Mucosa of stomach (tissue), 1 donor: ENCODE results near the gene EPB41L3.

ENCODE experiments used
- H3K27me3 ChIP-seq: one replicate; pipeline ENCODE4 v1.7.0; 2013; ENCODE audit warnings: mild to moderate bottlenecking, low read length; ENCODE audit not compliant: control insufficient read depth, insufficient read depth
- H3K36me3 ChIP-seq: one replicate; pipeline ENCODE4 v1.7.0; 2013; ENCODE audit warnings: low read length; ENCODE audit not compliant: control insufficient read depth, insufficient read depth
- H3K4me1 ChIP-seq: one replicate; pipeline ENCODE4 v1.7.0; 2013; ENCODE audit warnings: mild to moderate bottlenecking, low read length; ENCODE audit not compliant: control insufficient read depth, insufficient read depth
- H3K4me3 ChIP-seq: one replicate; pipeline ENCODE4 v1.7.0; 2013; ENCODE audit warnings: low read length
- H3K9ac ChIP-seq: one replicate; pipeline ENCODE4 v1.7.0; 2013; ENCODE audit warnings: mild to moderate bottlenecking, low read length, moderate library complexity
- H3K9me3 ChIP-seq: one replicate; pipeline ENCODE4 v1.7.0; 2013; ENCODE audit warnings: mild to moderate bottlenecking, low read length, moderate library complexity; ENCODE audit not compliant: control insufficient read depth
- donor health status: Pancreatic carcinoma.

Gene EPB41L3

DNA sequence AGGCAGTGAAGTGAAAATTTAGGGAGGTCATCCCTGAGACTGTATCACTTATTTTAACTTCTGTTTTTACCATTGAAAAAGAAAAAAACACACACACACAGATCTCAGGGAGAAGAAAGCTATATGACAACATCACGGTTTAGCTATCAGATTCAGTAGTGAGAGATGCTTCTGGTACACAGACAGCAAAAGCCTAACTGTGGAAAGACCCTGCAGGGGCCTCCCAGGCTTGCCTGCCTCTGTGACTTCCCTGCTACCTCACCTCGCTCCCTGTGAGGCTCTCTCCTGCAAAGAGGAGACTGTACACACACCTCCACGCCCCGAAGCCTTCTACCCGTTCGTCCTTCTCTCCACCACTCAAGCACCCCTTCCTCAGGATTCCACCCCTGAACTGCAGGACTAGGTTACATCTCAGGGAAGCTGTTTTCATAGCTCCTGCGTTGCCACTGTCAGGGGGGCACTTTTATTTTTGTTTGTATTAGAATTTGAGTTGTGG lies 86.3 kb downstream of the EPB41L3 start:
- no peaks in the 10 kb centered on the region for H3K9me3 ChIP-seq
- no peaks in the 10 kb centered on the region for H3K27me3 ChIP-seq
- no peak overlapping the region for H3K9ac ChIP-seq
- H3K4me3 ChIP-seq: no peak overlapping the region
- H3K36me3 ChIP-seq: no peaks in the 10 kb centered on the region
- H3K4me1 ChIP-seq: no peaks in the 10 kb centered on the region

DNA sequence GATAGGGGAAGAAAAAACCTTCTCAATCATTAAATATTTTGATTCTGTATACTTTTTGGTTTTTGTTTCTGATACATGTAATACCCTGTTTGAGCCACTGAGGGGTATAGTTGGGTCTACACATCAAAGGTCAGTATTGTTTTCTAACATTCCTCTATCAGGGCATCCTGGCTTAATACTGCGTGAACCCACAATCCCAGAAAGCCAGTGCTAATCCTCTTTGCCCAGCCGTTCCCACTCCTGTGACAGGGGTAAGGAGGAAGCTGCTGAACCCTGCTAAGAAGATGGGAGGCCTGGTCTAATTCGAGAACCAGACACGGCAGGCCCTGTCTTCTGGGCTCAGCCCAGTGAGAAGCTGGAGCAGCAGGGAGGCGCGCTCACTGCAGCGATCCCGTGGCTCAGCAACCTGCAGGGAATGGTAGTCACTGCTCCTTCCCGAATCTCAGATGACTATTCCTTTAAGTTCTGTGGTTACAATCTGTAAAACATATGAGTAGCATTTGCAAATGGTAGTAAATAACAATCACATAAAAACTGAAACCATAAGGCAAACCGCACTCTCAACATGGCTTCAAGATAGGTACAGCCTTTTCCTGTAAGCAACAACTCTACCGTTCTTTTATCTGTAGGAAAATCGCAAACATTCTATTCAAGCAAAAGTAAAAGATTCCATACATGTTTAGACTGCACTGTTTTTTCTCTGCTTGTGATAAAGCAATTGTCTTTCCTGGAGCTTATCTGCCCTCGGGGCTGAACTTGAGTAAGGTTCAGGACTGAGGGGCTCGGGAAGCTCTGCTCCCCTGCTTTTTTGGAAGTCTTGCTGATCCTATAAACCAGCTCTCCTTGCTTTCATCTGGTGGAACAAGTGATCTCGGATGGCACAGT lies 87.0 kb downstream of the EPB41L3 start:
- Histone ChIP-seq H3K4me3 (no peak overlapping the region), H3K9me3 (no peaks in the 10 kb centered on the region), H3K9ac (no peak overlapping the region), H3K27me3 (no peaks in the 10 kb centered on the region), H3K4me1 (no peaks in the 10 kb centered on the region), H3K36me3 (no peaks in the 10 kb centered on the region)

DNA sequence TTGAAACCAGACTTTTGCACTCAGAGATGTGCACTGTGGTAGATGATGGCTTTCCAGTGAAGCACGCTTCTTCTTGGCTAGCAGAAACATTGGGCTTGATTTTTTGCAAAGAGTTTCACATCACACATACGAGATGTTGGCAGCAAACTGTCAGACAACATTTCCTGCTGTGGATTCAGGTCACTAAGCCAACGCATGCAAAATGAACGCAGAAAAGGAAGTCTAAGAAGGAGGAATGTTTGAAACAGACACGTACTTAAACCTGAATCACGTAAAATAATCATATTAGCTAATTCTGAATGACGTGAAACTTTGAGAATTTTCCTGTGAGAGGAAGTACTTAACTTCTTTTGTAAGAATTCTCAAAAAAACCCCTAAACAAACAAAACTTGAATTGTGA lies 88.1 kb downstream of the EPB41L3 start:
- H3K36me3 ChIP-seq: no peaks in the 10 kb centered on the region
- no peak overlapping the region for H3K4me3 ChIP-seq
- H3K27me3 ChIP-seq: no peaks in the 10 kb centered on the region

DNA sequence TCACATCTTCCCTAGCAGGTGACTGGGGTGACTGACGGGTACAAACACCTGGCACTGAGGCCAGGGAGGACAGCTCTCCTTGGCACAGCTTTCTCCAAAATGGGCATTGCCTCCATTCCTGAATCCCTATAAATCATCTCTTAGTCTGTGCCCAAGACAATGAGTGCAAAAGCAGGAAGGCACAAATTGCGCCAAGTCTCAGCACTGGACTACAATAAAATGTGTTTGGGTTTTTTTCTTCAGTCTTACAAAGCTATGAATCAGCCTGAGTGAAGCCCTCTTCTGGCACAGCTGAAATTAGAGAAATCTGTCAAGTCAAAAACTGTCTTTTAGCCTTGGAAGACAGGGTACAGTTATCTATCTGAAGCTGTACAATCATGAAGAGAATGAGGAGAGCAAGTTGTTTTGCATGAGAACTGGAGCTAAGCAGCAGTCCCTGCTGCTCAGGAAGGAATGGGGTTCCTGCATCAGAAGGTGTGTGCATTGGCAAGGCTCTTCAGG lies 90.8 kb downstream of the EPB41L3 start:
- Histone ChIP-seq H3K4me1 (no peaks in the 10 kb centered on the region), H3K36me3 (no peaks in the 10 kb centered on the region), H3K27me3 (no peaks in the 10 kb centered on the region), H3K9me3 (no peaks in the 10 kb centered on the region), H3K4me3 (no peak overlapping the region), H3K9ac (no peak overlapping the region)

More for the DNA sequence above, 88.1 kb downstream of the EPB41L3 start:
- Histone ChIP-seq H3K4me1 (no peaks in the 10 kb centered on the region), H3K9me3 (no peaks in the 10 kb centered on the region), H3K9ac (no peak overlapping the region)

DNA sequence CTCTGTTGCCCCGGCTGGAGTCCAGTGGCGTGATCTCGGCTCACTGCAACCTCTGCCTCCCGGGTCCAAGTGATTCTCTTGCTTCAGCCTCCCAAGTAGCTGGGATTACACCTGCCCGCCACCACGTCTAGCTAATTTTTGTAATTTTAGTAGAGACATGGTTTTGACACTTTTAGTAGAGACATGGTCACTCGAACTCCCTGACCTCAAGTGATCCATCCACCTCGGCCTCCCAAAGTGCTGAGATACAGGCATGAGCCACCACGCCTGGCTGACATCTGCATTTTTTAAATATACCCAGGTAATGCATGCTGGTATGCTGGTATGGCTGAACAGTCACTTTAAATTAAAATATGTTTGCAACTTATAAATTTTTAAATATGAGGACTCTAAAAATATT lies 91.9 kb downstream of the EPB41L3 start:
- no peaks in the 10 kb centered on the region for H3K36me3 ChIP-seq
- no peak overlapping the region for H3K9ac ChIP-seq
- H3K9me3 ChIP-seq: no peaks in the 10 kb centered on the region
- no peaks in the 10 kb centered on the region for H3K4me1 ChIP-seq
- H3K27me3 ChIP-seq: no peaks in the 10 kb centered on the region
- no peak overlapping the region for H3K4me3 ChIP-seq

DNA sequence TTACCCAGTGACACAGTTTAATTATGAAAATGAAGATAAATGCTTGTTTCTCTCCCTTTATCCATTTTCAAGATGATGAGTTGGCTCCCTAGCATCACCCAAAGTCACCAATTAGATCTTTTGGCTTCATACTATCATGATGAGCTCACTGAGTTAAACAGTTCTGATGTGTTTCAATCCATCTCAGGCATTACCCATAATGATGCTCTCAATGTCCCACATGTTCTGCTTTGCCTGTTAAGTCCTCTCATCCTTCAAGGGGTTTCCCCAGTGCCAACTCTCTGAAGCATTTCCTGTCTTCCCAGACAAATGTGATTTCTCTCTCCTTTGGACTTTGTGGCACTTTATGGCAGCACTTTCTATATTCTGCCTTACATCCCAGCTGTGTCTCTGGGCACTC lies 92.6 kb downstream of the EPB41L3 start:
- Histone ChIP-seq H3K4me3 (no peak overlapping the region), H3K27me3 (no peaks in the 10 kb centered on the region), H3K4me1 (no peaks in the 10 kb centered on the region), H3K9me3 (no peaks in the 10 kb centered on the region), H3K36me3 (no peaks in the 10 kb centered on the region), H3K9ac (no peak overlapping the region)

DNA sequence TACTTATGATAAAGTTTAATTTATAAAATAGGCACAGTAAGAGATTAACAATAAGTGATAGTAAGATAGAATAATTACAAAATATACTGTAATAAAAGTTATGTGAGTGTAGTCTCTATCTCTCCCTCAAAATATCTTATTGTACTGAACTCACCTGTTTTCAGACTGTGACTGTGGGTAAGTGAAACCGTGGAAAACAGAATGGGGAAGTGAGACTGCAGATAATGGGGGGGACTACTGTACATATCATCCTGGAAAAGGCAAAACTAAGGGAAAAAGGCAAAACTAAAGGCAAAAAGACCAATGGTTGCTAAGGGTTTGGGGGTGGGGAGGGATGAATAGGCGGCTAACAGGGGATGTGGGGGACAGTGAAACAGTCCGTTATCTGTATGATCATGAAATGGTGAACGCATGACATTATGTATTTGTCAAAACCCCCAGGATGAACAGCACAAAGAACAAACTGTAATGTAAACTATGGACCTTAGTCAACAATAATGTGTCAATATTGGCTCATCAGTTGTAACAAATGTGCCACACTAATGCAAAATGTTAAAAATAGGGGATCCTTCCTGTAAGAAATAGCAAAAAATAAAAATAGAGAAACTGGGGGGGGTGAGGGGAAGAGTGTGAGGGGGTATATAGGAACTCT lies 93.8 kb downstream of the EPB41L3 start:
- H3K9ac ChIP-seq: no peak overlapping the region

DNA sequence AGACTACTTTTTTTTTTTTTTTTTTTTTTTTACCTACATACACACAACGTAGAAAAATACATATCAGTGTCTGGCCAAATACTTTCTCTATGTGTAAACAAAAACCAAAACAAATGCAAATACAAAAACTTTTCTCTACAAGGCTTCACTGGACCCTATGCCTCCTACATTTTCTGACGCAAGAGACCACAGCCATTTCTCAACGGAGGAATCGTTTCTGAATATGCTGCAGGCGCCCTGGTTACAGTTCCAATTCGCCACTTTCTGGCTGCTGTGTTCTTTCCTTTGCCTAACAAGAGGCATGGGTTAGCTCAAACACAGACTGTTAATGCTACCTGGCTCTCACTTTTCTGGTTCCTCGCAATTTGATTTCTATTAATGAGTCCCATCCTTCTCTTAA lies 96.4 kb downstream of the EPB41L3 start:
- Histone ChIP-seq H3K27me3 (no peaks in the 10 kb centered on the region), H3K9me3 (no peaks in the 10 kb centered on the region), H3K9ac (no peak overlapping the region), H3K4me3 (no peak overlapping the region), H3K36me3 (no peaks in the 10 kb centered on the region), H3K4me1 (no peaks in the 10 kb centered on the region)

More for the DNA sequence above, 93.8 kb downstream of the EPB41L3 start:
- no peaks in the 10 kb centered on the region for H3K4me1 ChIP-seq
- H3K36me3 ChIP-seq: no peaks in the 10 kb centered on the region
- H3K9me3 ChIP-seq: no peaks in the 10 kb centered on the region
- no peak overlapping the region for H3K4me3 ChIP-seq
- H3K27me3 ChIP-seq: no peaks in the 10 kb centered on the region

DNA sequence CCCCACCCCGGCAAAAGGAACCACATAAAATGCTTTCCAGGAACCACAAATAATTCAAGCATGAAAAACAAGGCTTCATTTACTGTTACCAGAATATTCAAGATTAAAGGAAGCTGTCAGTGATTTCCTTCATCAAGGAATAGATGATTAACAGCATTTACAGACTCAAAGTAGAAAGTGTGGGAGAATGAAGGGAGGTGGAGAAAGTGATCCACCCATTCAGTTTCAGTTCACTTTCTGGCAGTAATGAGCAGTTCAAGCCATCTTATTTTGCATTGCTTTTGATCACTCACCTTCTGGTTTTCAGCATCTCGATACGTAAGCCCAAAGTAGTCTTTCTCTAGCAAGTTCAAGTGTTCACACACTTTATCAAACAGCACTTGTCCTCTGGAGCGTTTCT lies 99.0 kb downstream of the EPB41L3 start:
- H3K4me3 ChIP-seq: no peak overlapping the region
- H3K27me3 ChIP-seq: no peaks in the 10 kb centered on the region
- no peaks in the 10 kb centered on the region for H3K9me3 ChIP-seq
- no peaks in the 10 kb centered on the region for H3K4me1 ChIP-seq
- H3K9ac ChIP-seq: no peak overlapping the region
- H3K36me3 ChIP-seq: no peaks in the 10 kb centered on the region

DNA sequence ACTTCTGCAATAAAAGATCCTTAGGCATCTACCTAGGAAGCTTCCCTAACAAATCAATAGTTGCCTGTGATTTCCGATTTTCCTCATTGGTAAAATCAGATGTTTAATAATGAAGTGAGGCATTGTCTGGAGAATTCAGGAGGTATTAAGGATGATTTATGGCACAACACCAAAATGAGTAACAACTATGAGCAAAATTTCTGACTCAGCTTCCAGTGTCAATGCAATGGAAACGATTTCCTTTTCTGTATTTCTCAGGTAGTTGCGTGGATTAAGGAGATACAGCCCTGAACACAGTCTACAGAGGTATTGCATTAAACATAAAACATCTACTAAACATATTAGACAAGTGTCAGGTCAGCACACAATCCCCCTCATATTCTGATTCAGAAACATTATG lies 99.5 kb downstream of the EPB41L3 start:
- H3K36me3 ChIP-seq: no peaks in the 10 kb centered on the region
- no peaks in the 10 kb centered on the region for H3K27me3 ChIP-seq
- no peak overlapping the region for H3K9ac ChIP-seq
- no peak overlapping the region for H3K4me3 ChIP-seq
- no peaks in the 10 kb centered on the region for H3K4me1 ChIP-seq
- H3K9me3 ChIP-seq: no peaks in the 10 kb centered on the region

DNA sequence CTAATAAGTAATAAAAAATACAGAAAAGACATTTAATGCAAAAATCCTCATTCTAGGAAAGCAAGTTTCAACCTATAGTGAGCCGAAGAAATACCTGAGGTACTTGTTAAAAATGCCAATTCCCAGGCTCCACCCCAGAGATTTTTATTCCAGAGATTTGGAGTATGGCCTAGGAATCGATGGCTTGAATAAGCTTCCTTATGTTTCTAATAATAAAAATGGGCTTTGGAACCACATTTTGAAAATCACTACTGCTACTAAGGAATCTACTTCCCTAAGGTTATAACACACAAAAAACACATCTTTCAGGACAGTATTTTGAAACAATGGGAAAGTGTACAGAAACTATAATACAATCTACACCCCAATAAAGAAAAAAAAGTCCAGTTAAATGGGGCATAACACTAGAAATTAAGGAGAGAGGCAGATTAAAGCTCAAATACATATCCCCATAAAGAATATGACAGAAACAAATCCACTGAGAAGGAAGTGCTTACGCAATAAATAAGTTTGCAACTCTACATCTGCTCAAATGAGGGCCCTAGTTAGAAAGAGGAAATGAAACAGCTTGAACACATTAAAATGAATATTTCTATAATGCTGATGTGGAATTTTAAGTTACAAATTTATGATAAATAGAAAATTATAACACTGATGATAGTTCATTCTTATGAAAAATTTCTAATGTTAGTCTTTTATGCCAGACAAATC lies 103.7 kb downstream of the EPB41L3 start:
- H3K27me3 ChIP-seq: no peaks in the 10 kb centered on the region
- no peaks in the 10 kb centered on the region for H3K36me3 ChIP-seq
- no peaks in the 10 kb centered on the region for H3K9me3 ChIP-seq
- no peak overlapping the region for H3K9ac ChIP-seq
- no peaks in the 10 kb centered on the region for H3K4me1 ChIP-seq
- H3K4me3 ChIP-seq: no peak overlapping the region

DNA sequence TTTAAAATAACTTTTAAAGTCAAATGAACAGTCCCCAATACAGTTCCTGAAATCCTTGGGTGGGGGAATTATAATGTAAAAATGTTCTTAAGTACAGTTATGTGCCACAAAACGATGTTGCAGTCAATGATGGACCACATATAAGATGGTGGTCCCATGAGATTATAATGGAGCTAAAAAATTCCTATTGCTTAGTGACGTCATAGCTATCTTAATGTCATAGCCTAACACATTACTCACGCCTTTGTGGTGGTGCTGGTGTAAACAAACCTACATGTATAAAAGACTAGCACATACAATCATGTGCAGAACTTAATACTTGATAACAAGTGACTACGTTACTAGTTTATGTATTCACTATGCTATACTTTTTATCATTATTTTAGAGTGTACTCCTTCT lies 109.4 kb downstream of the EPB41L3 start:
- no peak overlapping the region for H3K4me3 ChIP-seq
- no peaks in the 10 kb centered on the region for H3K36me3 ChIP-seq
- H3K9me3 ChIP-seq: no peaks in the 10 kb centered on the region
- no peaks in the 10 kb centered on the region for H3K4me1 ChIP-seq
- no peak overlapping the region for H3K9ac ChIP-seq
- no peaks in the 10 kb centered on the region for H3K27me3 ChIP-seq
